MM.1S (cell line): ENCODE data around the gene STK32B.

Source experiments
- EZH2 ChIP-seq: fragments of 300-600 bp; sonication (generic); optimal IDR thresholded peaks from 2 replicates; pipeline ENCODE3; 2017; ENCODE audit warnings: low read depth, mild to moderate bottlenecking, antibody characterized with exemption, low read length, mixed read lengths
- TF ChIP-seq, protein P1 (sequence below): fragments of 300-600 bp; sonication (generic); IDR thresholded peaks from 2 replicates; pipeline ENCODE4 v1.5.1; 2016; ENCODE audit warnings: antibody characterized with exemption, low read length, mixed read lengths

- TF ChIP-seq, protein P1, sequence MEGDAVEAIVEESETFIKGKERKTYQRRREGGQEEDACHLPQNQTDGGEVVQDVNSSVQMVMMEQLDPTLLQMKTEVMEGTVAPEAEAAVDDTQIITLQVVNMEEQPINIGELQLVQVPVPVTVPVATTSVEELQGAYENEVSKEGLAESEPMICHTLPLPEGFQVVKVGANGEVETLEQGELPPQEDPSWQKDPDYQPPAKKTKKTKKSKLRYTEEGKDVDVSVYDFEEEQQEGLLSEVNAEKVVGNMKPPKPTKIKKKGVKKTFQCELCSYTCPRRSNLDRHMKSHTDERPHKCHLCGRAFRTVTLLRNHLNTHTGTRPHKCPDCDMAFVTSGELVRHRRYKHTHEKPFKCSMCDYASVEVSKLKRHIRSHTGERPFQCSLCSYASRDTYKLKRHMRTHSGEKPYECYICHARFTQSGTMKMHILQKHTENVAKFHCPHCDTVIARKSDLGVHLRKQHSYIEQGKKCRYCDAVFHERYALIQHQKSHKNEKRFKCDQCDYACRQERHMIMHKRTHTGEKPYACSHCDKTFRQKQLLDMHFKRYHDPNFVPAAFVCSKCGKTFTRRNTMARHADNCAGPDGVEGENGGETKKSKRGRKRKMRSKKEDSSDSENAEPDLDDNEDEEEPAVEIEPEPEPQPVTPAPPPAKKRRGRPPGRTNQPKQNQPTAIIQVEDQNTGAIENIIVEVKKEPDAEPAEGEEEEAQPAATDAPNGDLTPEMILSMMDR = no peak
- no peak for TF ChIP-seq EZH2
Observed at GRCh38 chr4:5082376-5082775, 31.1 kb downstream of the STK32B start.
